KMS-11 (cell line): Measurements from ENCODE around the gene UBE2L5.

Experiments
- H2AFZ ChIP-seq: fragments of 200-600 bp; sonication (generic); 2 replicates; pipeline ENCODE4 v1.6.1; 2016; ENCODE audit warnings: antibody characterized with exemption, mixed run types, low read depth
- H3K27ac ChIP-seq: fragments of 200-600 bp; sonication (generic); 2 replicates; pipeline ENCODE4 v1.6.1; 2016; ENCODE audit warnings: mild to moderate bottlenecking, mixed run types
- H3K27me3 ChIP-seq: fragments of 200-600 bp; sonication (generic); 2 replicates; pipeline ENCODE4 v1.6.1; 2017; ENCODE audit warnings: mild to moderate bottlenecking, low read depth, mixed run types, moderate library complexity; ENCODE audit not compliant: insufficient read depth
- H3K36me3 ChIP-seq: fragments of 200-600 bp; sonication (generic); 2 replicates; pipeline ENCODE4 v1.6.1; 2017; ENCODE audit warnings: mild to moderate bottlenecking, mixed run types; ENCODE audit not compliant: insufficient read depth
- H3K4me1 ChIP-seq: fragments of 200-600 bp; sonication (generic); 2 replicates; pipeline ENCODE4 v1.6.1; 2016; ENCODE audit warnings: mild to moderate bottlenecking, low read depth, mixed run types; ENCODE audit not compliant: poor library complexity, severe bottlenecking
- H3K4me2 ChIP-seq: fragments of 200-600 bp; sonication (generic); 2 replicates; pipeline ENCODE4 v1.7.0; 2016; ENCODE audit warnings: mild to moderate bottlenecking, mixed run types
- H3K4me3 ChIP-seq: fragments of 200-600 bp; sonication (generic); IDR thresholded peaks from 2 replicates; pipeline ENCODE4 v1.6.1; 2017; ENCODE audit warnings: low read depth, low read length, mixed read lengths; ENCODE audit not compliant: insufficient read depth
- H3K79me2 ChIP-seq: fragments of 200-600 bp; sonication (generic); 2 replicates; pipeline ENCODE4 v1.6.1; 2016; ENCODE audit warnings: low read depth, mixed run types; ENCODE audit not compliant: insufficient read depth
- H3K9ac ChIP-seq: fragments of 200-600 bp; sonication (generic); 2 replicates; pipeline ENCODE4 v1.6.1; 2016; ENCODE audit warnings: mild to moderate bottlenecking, mixed run types
- H4K20me1 ChIP-seq: fragments of 200-600 bp; sonication (generic); 2 replicates; pipeline ENCODE4 v1.6.1; 2016; ENCODE audit warnings: mild to moderate bottlenecking, mixed run types; ENCODE audit not compliant: insufficient read depth
- CTCF ChIP-seq: fragments of 200-600 bp; sonication (generic); conservative IDR thresholded peaks from 2 replicates; pipeline ENCODE4 v1.6.1; 2017; ENCODE audit warnings: low read depth, mild to moderate bottlenecking, antibody characterized with exemption, low read length, moderate library complexity, mixed read lengths

UBE2L5 gene

GRCh38 chr13:30418717-30419459, 3.4 kb upstream of the UBE2L5 start:
- Histone ChIP-seq H4K20me1 (no peaks in the 10 kb centered on the region), H3K9ac (no peak overlapping the region), H3K4me1 (peaks cover 3% of the 10 kb centered on the region), H2AFZ (no peak overlapping the region), H3K4me2 (no peak overlapping the region), H3K27me3 (no peaks in the 10 kb centered on the region), H3K27ac (no peak overlapping the region), H3K4me3 (no peak overlapping the region), H3K79me2 (no peaks in the 10 kb centered on the region), H3K36me3 (no peaks in the 10 kb centered on the region)
- TF ChIP-seq CTCF, result no peak

DNA sequence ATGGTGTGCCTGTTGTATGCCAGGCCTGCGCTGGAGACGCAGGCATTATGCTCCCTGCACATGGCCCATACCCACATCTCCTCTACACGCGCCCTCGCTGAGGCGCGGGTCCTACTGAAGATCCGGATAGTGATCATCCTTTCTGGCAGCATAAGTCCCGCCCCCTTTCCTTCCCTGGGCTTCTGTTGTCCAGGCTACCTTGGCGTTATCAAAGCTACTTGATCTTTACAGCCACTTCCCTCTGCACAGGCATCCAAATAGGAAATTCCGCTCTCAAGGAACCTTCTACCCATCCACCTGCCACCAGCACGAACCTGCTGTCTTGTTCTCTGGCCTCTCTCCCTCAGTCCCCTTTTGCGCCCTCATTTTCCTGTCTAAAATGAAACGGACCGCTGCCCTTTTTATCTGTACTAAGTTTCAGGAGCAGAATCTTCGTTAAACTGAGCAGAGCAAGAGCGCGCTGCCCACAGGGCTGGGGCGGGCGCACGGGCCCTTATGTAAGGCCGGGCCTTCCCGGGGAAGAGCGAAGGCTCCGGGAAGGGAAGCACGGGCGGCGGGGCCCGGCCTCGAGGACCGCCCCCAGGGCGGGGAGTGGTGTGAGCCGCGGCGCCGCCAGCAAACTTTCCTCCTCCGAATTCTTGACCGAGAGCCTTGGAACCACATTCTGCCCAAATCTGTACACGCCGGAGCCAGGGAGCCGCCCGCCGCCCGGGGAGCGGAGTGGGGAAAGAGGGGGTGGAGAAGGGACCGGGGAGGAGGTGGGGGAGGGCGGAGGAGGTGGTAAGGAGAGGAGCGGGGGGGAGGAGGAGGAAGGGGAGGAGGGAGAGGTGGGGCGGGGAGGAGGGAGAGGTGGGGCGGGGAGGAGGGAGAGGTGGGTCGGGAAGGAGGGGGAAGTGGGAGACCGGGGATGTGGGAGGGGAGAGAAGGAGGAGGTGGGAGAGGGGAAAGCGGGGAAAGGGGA, 920 bp upstream of the UBE2L5 start:
- Histone ChIP-seq H4K20me1 (no peaks in the 10 kb centered on the region), H2AFZ (peak overlapping the region; percentile 73), H3K9ac (peak overlapping the region; percentile 35; the same call in 1 of the 2 replicates), H3K79me2 (no peaks in the 10 kb centered on the region), H3K4me1 (peaks cover 3% of the 10 kb centered on the region), H3K27me3 (no peaks in the 10 kb centered on the region), H3K36me3 (no peaks in the 10 kb centered on the region), H3K27ac (no peak overlapping the region), H3K4me2 (peak overlapping the region; percentile 87), H3K4me3 (no peak overlapping the region)
- no peak for TF ChIP-seq CTCF

- Histone ChIP-seq H3K9ac (no peak overlapping the region), H3K27me3 (no peaks in the 10 kb centered on the region), H3K79me2 (no peaks in the 10 kb centered on the region), H3K4me3 (no peak overlapping the region), H3K27ac (no peak overlapping the region), H2AFZ (no peak overlapping the region), H4K20me1 (no peaks in the 10 kb centered on the region), H3K4me2 (no peak overlapping the region), H3K36me3 (no peaks in the 10 kb centered on the region), H3K4me1 (peaks cover 3% of the 10 kb centered on the region)
- TF ChIP-seq CTCF, result no peak
Observed at GRCh38 chr13:30423891-30424290, 1.6 kb downstream of the UBE2L5 start.

DNA sequence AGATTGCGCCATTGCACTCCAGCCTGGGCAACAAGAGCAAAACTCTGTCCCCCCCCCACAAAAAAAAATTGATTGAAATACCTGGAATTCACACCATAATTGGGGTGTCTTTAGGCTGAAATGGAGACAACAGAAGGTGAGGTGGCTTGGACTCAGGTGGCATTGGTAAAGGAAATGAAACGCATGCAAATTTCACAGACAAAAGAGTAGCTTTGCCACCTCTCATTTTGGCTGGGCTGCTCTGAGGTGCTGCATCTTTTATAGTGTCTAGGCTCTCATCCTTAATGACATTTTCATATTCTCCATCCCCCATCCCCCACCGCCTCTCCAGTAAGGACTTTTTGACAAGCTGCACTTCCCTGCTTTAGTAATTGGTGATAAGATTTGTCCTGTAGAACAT, 6.9 kb downstream of the UBE2L5 start:
- Histone ChIP-seq H3K4me3 (no peak overlapping the region), H3K36me3 (no peaks in the 10 kb centered on the region), H3K4me2 (no peak overlapping the region), H3K9ac (no peak overlapping the region), H3K27ac (no peak overlapping the region), H4K20me1 (no peaks in the 10 kb centered on the region), H3K79me2 (no peaks in the 10 kb centered on the region), H2AFZ (no peak overlapping the region), H3K27me3 (no peaks in the 10 kb centered on the region), H3K4me1 (peaks cover 19% of the 10 kb centered on the region)
- TF ChIP-seq CTCF, result no peak
